Measurements from ENCODE around the gene SORCS2. TPM values are rescaled to one million over a fixed set of nuclear protein-coding genes. Genes with fewer than 3 reads are reported as not detected.

Gene SORCS2
- polyA plus RNA-seq, 1 donor from 2014 or later: 1.0 TPM

DNA sequence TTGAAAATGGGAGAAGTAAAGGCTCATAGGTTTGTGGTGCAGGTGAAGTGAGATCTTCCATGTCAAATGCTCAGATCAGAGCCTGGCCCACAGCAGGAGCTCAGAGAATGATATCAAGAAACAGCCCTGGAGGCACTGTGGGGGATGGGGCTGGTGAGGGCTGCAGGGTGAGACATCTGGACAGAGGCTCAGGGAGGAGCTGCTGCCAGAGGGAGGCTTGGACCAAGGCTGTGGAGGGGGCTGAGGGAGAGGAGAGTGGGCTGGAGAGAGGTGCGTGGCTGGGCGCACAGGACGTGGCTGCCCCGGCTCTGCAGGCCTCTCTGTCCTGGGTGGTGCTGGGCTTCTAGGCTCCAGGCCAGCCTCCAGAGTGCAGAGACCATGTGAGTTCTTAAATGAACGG, 5.6 kb downstream of the SORCS2 start:
- no peak overlapping the region for H3K9ac ChIP-seq (ENCODE audit: low read length)
- H3K4me3 ChIP-seq (ENCODE audit: low read length): no peak overlapping the region
- H3F3A ChIP-seq (ENCODE audit: insufficient read depth, low read length, poor library complexity, severe bottlenecking): peaks cover 4% of the 10 kb centered on the region
- H3K9me2 ChIP-seq (ENCODE audit: insufficient read depth, low read length): no peaks in the 10 kb centered on the region
- no peaks in the 10 kb centered on the region for H3K9me3 ChIP-seq (ENCODE audit: low read length)
- no peak overlapping the region for H3K4me2 ChIP-seq (ENCODE audit: low read length)
- peaks cover 4% of the 10 kb centered on the region for H3K79me2 ChIP-seq (replicated peaks; ENCODE audit: insufficient read depth, low read length)
- no peak overlapping the region for H3K27ac ChIP-seq (ENCODE audit: low read length)
- H3K36me3 ChIP-seq (ENCODE audit: insufficient read depth, low read length): no peaks in the 10 kb centered on the region
- H3K27me3 ChIP-seq (ENCODE audit: insufficient read depth, low read depth, low read length): peaks cover 13% of the 10 kb centered on the region
- H4K20me1 ChIP-seq (ENCODE audit: insufficient read depth): no peaks in the 10 kb centered on the region
- no peak overlapping the region for H2AFZ ChIP-seq (ENCODE audit: low read depth, low read length)
- TF ChIP-seq SMC3 (conservative IDR thresholded peaks at IDR 0.05; ENCODE audit: poor library complexity) (no peak), TAF1 (IDR thresholded peaks at IDR 0.05; ENCODE audit: low read depth) (no peak), RAD21 (conservative IDR thresholded peaks at IDR 0.05) (no peak), EP300 (conservative IDR thresholded peaks at IDR 0.05; ENCODE audit: poor library complexity, severe bottlenecking) (no peak), POLR2AphosphoS5 (IDR thresholded peaks at IDR 0.05) (no peak), MXI1 (conservative IDR thresholded peaks at IDR 0.05; ENCODE audit: poor library complexity, severe bottlenecking) (no peak), EZH2 (IDR thresholded peaks at IDR 0.05; ENCODE audit: borderline replicate concordance, insufficient read depth, low read length, poor library complexity, severe bottlenecking) (no peak)
- TF ChIP-seq, protein P1, sequence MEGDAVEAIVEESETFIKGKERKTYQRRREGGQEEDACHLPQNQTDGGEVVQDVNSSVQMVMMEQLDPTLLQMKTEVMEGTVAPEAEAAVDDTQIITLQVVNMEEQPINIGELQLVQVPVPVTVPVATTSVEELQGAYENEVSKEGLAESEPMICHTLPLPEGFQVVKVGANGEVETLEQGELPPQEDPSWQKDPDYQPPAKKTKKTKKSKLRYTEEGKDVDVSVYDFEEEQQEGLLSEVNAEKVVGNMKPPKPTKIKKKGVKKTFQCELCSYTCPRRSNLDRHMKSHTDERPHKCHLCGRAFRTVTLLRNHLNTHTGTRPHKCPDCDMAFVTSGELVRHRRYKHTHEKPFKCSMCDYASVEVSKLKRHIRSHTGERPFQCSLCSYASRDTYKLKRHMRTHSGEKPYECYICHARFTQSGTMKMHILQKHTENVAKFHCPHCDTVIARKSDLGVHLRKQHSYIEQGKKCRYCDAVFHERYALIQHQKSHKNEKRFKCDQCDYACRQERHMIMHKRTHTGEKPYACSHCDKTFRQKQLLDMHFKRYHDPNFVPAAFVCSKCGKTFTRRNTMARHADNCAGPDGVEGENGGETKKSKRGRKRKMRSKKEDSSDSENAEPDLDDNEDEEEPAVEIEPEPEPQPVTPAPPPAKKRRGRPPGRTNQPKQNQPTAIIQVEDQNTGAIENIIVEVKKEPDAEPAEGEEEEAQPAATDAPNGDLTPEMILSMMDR (IDR thresholded peaks at IDR 0.05; ENCODE audit: poor library complexity, severe bottlenecking): no peak
- TF ChIP-seq, protein P2, sequence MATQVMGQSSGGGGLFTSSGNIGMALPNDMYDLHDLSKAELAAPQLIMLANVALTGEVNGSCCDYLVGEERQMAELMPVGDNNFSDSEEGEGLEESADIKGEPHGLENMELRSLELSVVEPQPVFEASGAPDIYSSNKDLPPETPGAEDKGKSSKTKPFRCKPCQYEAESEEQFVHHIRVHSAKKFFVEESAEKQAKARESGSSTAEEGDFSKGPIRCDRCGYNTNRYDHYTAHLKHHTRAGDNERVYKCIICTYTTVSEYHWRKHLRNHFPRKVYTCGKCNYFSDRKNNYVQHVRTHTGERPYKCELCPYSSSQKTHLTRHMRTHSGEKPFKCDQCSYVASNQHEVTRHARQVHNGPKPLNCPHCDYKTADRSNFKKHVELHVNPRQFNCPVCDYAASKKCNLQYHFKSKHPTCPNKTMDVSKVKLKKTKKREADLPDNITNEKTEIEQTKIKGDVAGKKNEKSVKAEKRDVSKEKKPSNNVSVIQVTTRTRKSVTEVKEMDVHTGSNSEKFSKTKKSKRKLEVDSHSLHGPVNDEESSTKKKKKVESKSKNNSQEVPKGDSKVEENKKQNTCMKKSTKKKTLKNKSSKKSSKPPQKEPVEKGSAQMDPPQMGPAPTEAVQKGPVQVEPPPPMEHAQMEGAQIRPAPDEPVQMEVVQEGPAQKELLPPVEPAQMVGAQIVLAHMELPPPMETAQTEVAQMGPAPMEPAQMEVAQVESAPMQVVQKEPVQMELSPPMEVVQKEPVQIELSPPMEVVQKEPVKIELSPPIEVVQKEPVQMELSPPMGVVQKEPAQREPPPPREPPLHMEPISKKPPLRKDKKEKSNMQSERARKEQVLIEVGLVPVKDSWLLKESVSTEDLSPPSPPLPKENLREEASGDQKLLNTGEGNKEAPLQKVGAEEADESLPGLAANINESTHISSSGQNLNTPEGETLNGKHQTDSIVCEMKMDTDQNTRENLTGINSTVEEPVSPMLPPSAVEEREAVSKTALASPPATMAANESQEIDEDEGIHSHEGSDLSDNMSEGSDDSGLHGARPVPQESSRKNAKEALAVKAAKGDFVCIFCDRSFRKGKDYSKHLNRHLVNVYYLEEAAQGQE (IDR thresholded peaks at IDR 0.05; ENCODE audit: borderline replicate concordance): no peak

DNA sequence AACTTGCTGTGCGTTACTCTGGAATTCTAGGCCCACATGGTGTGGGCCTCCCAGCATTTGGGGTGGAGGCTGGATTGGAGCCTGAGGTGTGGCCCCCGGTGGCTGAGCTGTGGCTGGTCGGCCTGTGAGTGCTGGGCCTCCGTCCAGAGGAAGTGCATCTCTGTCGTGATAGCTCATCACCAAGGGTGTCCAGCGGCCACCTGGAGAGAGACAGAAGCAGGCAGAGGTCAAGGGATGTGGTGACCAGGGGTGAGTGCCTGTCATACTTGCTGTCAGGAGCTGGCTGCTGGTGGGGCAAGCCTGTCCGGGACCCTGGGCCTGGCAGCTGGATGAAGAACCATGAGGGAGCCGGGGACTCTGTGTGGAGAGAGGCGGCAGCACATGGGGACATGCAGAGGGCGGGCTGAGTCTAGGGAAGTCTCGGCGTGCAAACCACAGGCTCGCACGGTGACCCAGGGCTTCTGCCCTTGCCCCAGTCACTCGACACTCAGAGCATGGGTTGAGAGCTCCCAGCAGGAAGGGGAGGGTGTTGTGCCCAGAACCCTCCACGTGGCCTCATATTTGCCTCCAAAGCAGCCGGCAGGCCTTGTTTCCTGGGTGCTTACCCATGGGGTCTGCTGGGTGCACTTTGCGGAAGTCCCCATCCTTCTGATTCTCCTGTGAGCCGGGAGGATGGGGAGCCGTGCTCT, 6.2 kb downstream of the SORCS2 start:
- no peak overlapping the region for H2AFZ ChIP-seq (ENCODE audit: low read depth, low read length)
- no peaks in the 10 kb centered on the region for H3K36me3 ChIP-seq (ENCODE audit: insufficient read depth, low read length)
- peaks cover 7% of the 10 kb centered on the region for H3K27me3 ChIP-seq (ENCODE audit: insufficient read depth, low read depth, low read length)
- no peak overlapping the region for H3K9ac ChIP-seq (ENCODE audit: low read length)
- no peaks in the 10 kb centered on the region for H3K9me3 ChIP-seq (ENCODE audit: low read length)
- no peaks in the 10 kb centered on the region for H4K20me1 ChIP-seq (ENCODE audit: insufficient read depth)
- no peaks in the 10 kb centered on the region for H3K9me2 ChIP-seq (ENCODE audit: insufficient read depth, low read length)
- peaks cover 3% of the 10 kb centered on the region for H3K79me2 ChIP-seq (replicated peaks; ENCODE audit: insufficient read depth, low read length)
- no peak overlapping the region for H3K27ac ChIP-seq (ENCODE audit: low read length)
- H3F3A ChIP-seq (ENCODE audit: insufficient read depth, low read length, poor library complexity, severe bottlenecking): peaks cover 4% of the 10 kb centered on the region
- TF ChIP-seq POLR2AphosphoS5 (IDR thresholded peaks at IDR 0.05): no peak
- no peak for TF ChIP-seq EP300 (conservative IDR thresholded peaks at IDR 0.05; ENCODE audit: poor library complexity, severe bottlenecking)
- TF ChIP-seq SMC3 (conservative IDR thresholded peaks at IDR 0.05; ENCODE audit: poor library complexity): no peak
- TF ChIP-seq, protein P2 (IDR thresholded peaks at IDR 0.05; ENCODE audit: borderline replicate concordance): no peak
- no peak for TF ChIP-seq TAF1 (IDR thresholded peaks at IDR 0.05; ENCODE audit: low read depth)
- TF ChIP-seq, protein P1 (IDR thresholded peaks at IDR 0.05; ENCODE audit: poor library complexity, severe bottlenecking): no peak
- TF ChIP-seq RAD21 (conservative IDR thresholded peaks at IDR 0.05): no peak
- no peak for TF ChIP-seq EZH2 (IDR thresholded peaks at IDR 0.05; ENCODE audit: borderline replicate concordance, insufficient read depth, low read length, poor library complexity, severe bottlenecking)
- TF ChIP-seq MXI1 (conservative IDR thresholded peaks at IDR 0.05; ENCODE audit: poor library complexity, severe bottlenecking): no peak
- no peak overlapping the region for H3K4me2 ChIP-seq (ENCODE audit: low read length)
- no peak overlapping the region for H3K4me3 ChIP-seq (ENCODE audit: low read length)

Measured in neural cell (in vitro differentiated cells).